Activated CD4-positive, alpha-beta T cell treated with anti-CD3 and anti-CD28 coated beads for 1 hour (primary cell): ENCODE results near the gene PRKAR1B.
"Not testable (repeated sequence)": the region's sequence is repeated elsewhere in the genome, so short reads cannot be mapped to it uniquely, and the experiment has no call there.

Experiments used
- DNase-seq: peaks from one replicate; pipeline ENCODE4 v3.0.0-alpha.2; 2020

PRKAR1B gene

GRCh38 chr7:638256-639011, 88.6 kb downstream of the PRKAR1B start:
- no peak for DNase-seq

GRCh38 chr7:637826-638225, 89.3 kb downstream of the PRKAR1B start:
- no peak for DNase-seq

GRCh38 chr7:636396-636795, 90.7 kb downstream of the PRKAR1B start:
- DNase-seq = no peak

GRCh38 chr7:635687-636382, 91.2 kb downstream of the PRKAR1B start:
- not testable (repeated sequence) for DNase-seq

- no peak for DNase-seq
Observed at GRCh38 chr7:635227-635626, 91.9 kb downstream of the PRKAR1B start.

- DNase-seq = no peak
Observed at GRCh38 chr7:633381-634018, 93.6 kb downstream of the PRKAR1B start.

GRCh38 chr7:632831-633210, 94.3 kb downstream of the PRKAR1B start:
- no peak for DNase-seq

GRCh38 chr7:631964-632830, 94.9 kb downstream of the PRKAR1B start:
- DNase-seq = no peak

- DNase-seq = no peak
Observed at GRCh38 chr7:631291-631711, 95.8 kb downstream of the PRKAR1B start.

- no peak for DNase-seq
Observed at GRCh38 chr7:630539-630938, 96.5 kb downstream of the PRKAR1B start.

GRCh38 chr7:630111-630511, 97.0 kb downstream of the PRKAR1B start:
- no peak for DNase-seq

- DNase-seq = no peak
Observed at GRCh38 chr7:628826-629225, 98.3 kb downstream of the PRKAR1B start.

- no peak for DNase-seq
Observed at GRCh38 chr7:628402-628763, 98.7 kb downstream of the PRKAR1B start.

- DNase-seq = no peak
Observed at GRCh38 chr7:627661-628401, 99.2 kb downstream of the PRKAR1B start.

GRCh38 chr7:625376-625971, 101.6 kb downstream of the PRKAR1B start:
- DNase-seq = no peak

- DNase-seq = no peak
Observed at GRCh38 chr7:623464-623863, 103.6 kb downstream of the PRKAR1B start.

GRCh38 chr7:621572-622285, 105.4 kb downstream of the PRKAR1B start:
- no peak for DNase-seq

- DNase-seq = no peak
Observed at GRCh38 chr7:620885-621284, 106.2 kb downstream of the PRKAR1B start.

GRCh38 chr7:620056-620455, 107.0 kb downstream of the PRKAR1B start:
- no peak for DNase-seq

- no peak for DNase-seq
Observed at GRCh38 chr7:619368-619840, 107.7 kb downstream of the PRKAR1B start.
